Heart left ventricle (tissue), 16 donors: ENCODE data around the gene NCK2. TPM values are rescaled to one million over a fixed set of nuclear protein-coding genes. Genes with fewer than 3 reads are reported as not detected.
A peak's percentile ranks its signal among the peaks of the same experiment; 100 is the strongest.

Experiments used
- ATAC-seq, 4 donors: fragments of 200-7000 bp; cut with Tn5 transposase; one replicate each; pipeline ENCODE4 v1.9.1; 2020 to 2022; ENCODE audit warnings: moderate library complexity in 4 of 4, mild to moderate bottlenecking in 3 of 4, moderate number of reproducible peaks in 1 of 4
- DNase-seq, 5 donors: peaks; one replicate each; pipeline ENCODE4 v3.0.0-alpha.2; 2020
- H3K27ac ChIP-seq, 12 donors: fragments of 200-600 bp; sonication (generic) in 4 of 12; one replicate each; pipeline versions ENCODE4 v1.5.0 to v1.8.0; 2016 to 2022; ENCODE audit warnings: mild to moderate bottlenecking in 2 of 12
- H3K27me3 ChIP-seq, 9 donors: fragments of 200-600 bp; sonication (generic) in 2 of 9; one replicate each; pipeline versions ENCODE4 v1.5.1 to v1.8.0; 2016 to 2022; ENCODE audit warnings: mild to moderate bottlenecking in 3 of 9
- H3K36me3 ChIP-seq, 9 donors: fragments of 200-600 bp; sonication (generic) in 2 of 9; one replicate each; pipeline versions ENCODE4 v1.5.0 to v1.8.0; 2018 to 2022; ENCODE audit warnings: mild to moderate bottlenecking in 2 of 9
- H3K4me1 ChIP-seq, 12 donors: fragments of 200-600 bp; sonication (generic) in 4 of 12; one replicate each; pipeline versions ENCODE4 v1.5.0 to v1.8.0; 2016 to 2022; ENCODE audit warnings: mild to moderate bottlenecking in 3 of 12
- H3K4me3 ChIP-seq, 12 donors: fragments of 200-600 bp; sonication (generic) in 4 of 12; one replicate each; pipeline versions ENCODE4 v1.5.0 to v1.8.0; 2017 to 2022; ENCODE audit warnings: mild to moderate bottlenecking in 9 of 12, moderate library complexity in 4 of 12
- H3K9me3 ChIP-seq, 12 donors: fragments of 200-600 bp; sonication (generic) in 4 of 12; one replicate each; pipeline versions ENCODE4 v1.5.0 to v1.8.0; 2016 to 2022; ENCODE audit warnings: mild to moderate bottlenecking in 1 of 12
- POLR2A ChIP-seq, 2 donors: fragments of 450-650 bp; IDR thresholded peaks; one replicate each; pipeline ENCODE4 v1.6.1; 2017; ENCODE audit warnings: antibody characterized with exemption in 2 of 2, mild to moderate bottlenecking in 2 of 2, moderate library complexity in 2 of 2
- WGBS, 4 donors: extraction: QIAGEN DNeasy Blood & Tissue Kit in 2 of 4; methylation state at CpG; one replicate each; pipeline versions ENCODE4 v1.1.5 to v1.1.7; 2013 to 2018; 5-methylcytosine and 5-hydroxymethylcytosine counted together
- intact Hi-C, 10 donors: fragments of 100-400 bp; cut with DNase I; formaldehyde crosslinking; loops; one replicate each; pipeline versions ENCODE4 v1.11.1 to v1.14.2; 2022
- polyA plus RNA-seq, 2 donors: library from polyadenylated mRNA; stranded (reverse); fragments of 200-250 nt; gene quantifications; one replicate each; pipeline ENCODE4 v1.2.3, GENCODE V29; 2013
- total RNA-seq, 9 donors: library from RNA; depleted of rRNA in 2 of 9; stranded (reverse); fragments of >200 nt in 2 of 9; fragmentation: NEBNext Ultra II Directional in 3 of 9; extraction: Animal tissue kit (Norgen Biotek cat#: 25700) in 3 of 9; gene quantifications; one replicate each; pipeline versions ENCODE4 v1.1.0 to v1.2.4, GENCODE V29; 2016 to 2023
- TF ChIP-seq, protein P1 (sequence below), 12 donors: fragments of 200-600 bp; sonication (generic) in 4 of 12; IDR thresholded peaks; one replicate each; pipeline versions ENCODE4 v1.5.0 to v1.8.0; 2018 to 2022; ENCODE audit warnings: antibody characterized with exemption in 12 of 12, mild to moderate bottlenecking in 5 of 12
- donor health status: ischemic (EF 13 %, LVEDD 7.1; RV severe dilation, severe dysfunction).
- donor health status: healthy with polysubstance abuse.
- donor health status: DM: no; HTN: yes; CAD: no.
- donor health status: DM: no; HTN: no; CAD: no.
- donor health status: ischemic (EF 25% LVEDD 6.9; RV normal size, moderate dysfunction).
- donor health status: ischemic (EF 25% LVEDD 5.7; RV mildly dilated, moderate dysfunction).
- donor health status: healthy.
- donor health status: DM: yes; HTN: yes; CAD: no.
- donor health status: ischemic (EF 35%, LVEDD 5.7; RV mildly dilated, moderate dysfunction).
- donor health status: nonischemic (EF 11% LVEDD 7.7; RV severe dilation, severe dysfunction).
- donor health status: DM: yes; HTN: yes; CAD: no.
- donor health status: PGD.
- donor health status: ischemic (EF 29% LVEDD 5.4; RV normal size, mild dysfunction).
- donor health status: nonischemic (EF 23%, LVEDD 6.1; RV moderate dilation, normal function).

NCK2 gene
- total and polyA plus RNA-seq, 11 donors, result 22.6 to 54.2 (median 33.4) TPM

GRCh38 chr2:105869341-105869740 is 124.6 kb downstream of the NCK2 start:
- intact Hi-C loops, result no loop called here
- TF ChIP-seq, protein P1, sequence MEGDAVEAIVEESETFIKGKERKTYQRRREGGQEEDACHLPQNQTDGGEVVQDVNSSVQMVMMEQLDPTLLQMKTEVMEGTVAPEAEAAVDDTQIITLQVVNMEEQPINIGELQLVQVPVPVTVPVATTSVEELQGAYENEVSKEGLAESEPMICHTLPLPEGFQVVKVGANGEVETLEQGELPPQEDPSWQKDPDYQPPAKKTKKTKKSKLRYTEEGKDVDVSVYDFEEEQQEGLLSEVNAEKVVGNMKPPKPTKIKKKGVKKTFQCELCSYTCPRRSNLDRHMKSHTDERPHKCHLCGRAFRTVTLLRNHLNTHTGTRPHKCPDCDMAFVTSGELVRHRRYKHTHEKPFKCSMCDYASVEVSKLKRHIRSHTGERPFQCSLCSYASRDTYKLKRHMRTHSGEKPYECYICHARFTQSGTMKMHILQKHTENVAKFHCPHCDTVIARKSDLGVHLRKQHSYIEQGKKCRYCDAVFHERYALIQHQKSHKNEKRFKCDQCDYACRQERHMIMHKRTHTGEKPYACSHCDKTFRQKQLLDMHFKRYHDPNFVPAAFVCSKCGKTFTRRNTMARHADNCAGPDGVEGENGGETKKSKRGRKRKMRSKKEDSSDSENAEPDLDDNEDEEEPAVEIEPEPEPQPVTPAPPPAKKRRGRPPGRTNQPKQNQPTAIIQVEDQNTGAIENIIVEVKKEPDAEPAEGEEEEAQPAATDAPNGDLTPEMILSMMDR (IDR thresholded peaks at IDR 0.05), result no peak
- TF ChIP-seq POLR2A (IDR thresholded peaks at IDR 0.05), result no peak
- Histone ChIP-seq H3K27me3 (no peaks in the 10 kb centered on the region), H3K27ac (no peak overlapping the region), H3K4me1 (peaks cover 0 to 53% (median 22%) of the 10 kb centered on the region in 12 donors), H3K9me3 (no peaks in the 10 kb centered on the region), H3K4me3 (no peak overlapping the region), H3K36me3 (peaks cover 0 to 8% (median 0%) of the 10 kb centered on the region in 9 donors)
- ATAC-seq (no peak), DNase-seq (no peak)
- WGBS, 4 donors, result 91 to 94% (median 92%) methylated on average over 13 of the region's 13 CpGs

- 91 to 98% (median 97%) methylated on average over 4 of the region's 4 CpGs for WGBS, 4 donors
- Histone ChIP-seq H3K9me3 (no peaks in the 10 kb centered on the region), H3K27me3 (no peaks in the 10 kb centered on the region), H3K4me3 (no peak overlapping the region), H3K4me1 (peaks cover 0 to 54% (median 26%) of the 10 kb centered on the region in 12 donors), H3K27ac (no peak overlapping the region), H3K36me3 (peaks cover 0 to 8% (median 0%) of the 10 kb centered on the region in 9 donors)
- intact Hi-C loops, result loop anchor here in 1 of 10 donors (10.0 kb wide), 1 partner anchor 125 kb away; the partner anchor contains the start of gene NCK2
- ATAC-seq (no peak), DNase-seq (peak in 1 of 5 donors; percentile 51)
- TF ChIP-seq, protein P1 (IDR thresholded peaks at IDR 0.05), result no peak
- TF ChIP-seq POLR2A (IDR thresholded peaks at IDR 0.05), result no peak
These were observed 125.3 kb downstream of the NCK2 start for GRCh38 chr2:105870062-105870461.

DNA sequence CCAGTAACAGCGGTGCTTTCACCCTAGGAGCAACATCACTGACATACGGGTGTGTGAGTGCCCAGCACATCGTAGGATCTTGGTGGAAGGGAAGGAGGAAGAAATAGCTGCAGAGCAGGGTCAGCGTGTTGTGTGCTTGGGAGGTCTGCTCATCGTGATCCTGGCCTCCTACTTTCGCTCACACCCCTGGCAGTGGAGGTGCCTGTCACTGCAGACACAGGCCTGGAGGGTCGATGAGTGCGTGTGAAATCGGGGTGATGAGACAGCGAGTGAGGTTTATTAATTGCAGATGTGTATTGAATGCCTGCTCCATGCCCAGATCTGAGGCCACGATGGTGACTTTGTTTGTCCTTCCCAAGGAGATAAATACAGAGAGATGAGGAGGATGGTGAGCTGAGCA is 126.1 kb downstream of the NCK2 start:
- H3K9me3 ChIP-seq, result no peaks in the 10 kb centered on the region
- no peak overlapping the region for H3K4me3 ChIP-seq
- DNase-seq (no peak), ATAC-seq (no peak)
- TF ChIP-seq POLR2A (IDR thresholded peaks at IDR 0.05), result no peak
- TF ChIP-seq, protein P1 (IDR thresholded peaks at IDR 0.05), result no peak
- intact Hi-C loops, result loop anchor here in 1 of 10 donors (10.0 kb wide), 1 partner anchor 126 kb away; the partner anchor contains the start of gene NCK2
- WGBS, 4 donors, result 89 to 95% (median 91%) methylated on average over 11 of the region's 11 CpGs
- no peak overlapping the region for H3K27ac ChIP-seq
- H3K4me1 ChIP-seq, result peaks cover 0 to 55% (median 26%) of the 10 kb centered on the region in 12 donors
- no peaks in the 10 kb centered on the region for H3K27me3 ChIP-seq
- peaks cover 0 to 8% (median 0%) of the 10 kb centered on the region in 9 donors for H3K36me3 ChIP-seq

DNA sequence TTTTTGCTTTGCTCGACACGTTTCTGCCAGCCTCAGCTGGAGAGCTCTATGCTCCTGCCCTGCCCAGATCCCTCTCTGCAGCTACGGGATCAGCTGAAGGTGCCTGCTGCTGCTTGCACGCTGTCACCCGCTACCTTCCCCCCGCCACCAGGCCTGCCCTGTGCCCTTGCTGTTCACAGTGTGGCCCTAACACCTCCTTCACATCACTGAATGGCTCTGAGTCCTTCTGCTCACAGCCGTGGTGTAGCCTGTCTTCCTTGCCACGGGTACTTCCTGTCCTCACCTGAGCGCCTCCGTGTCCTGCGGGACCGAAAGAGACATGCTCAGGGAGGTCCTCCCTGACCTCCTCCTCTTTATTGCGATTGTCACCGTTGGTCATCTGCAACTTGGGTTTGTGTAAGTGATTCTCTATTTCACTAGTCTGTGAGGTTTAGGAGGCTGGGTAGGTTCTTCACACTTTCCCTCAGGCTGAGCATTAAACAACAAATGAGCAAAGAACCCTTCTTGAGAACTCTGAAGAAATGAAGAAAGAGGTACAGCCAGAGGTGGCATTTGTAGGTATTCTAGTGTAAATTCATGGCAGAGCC is 127.5 kb downstream of the NCK2 start:
- H3K4me1 ChIP-seq, result peaks cover 0 to 59% (median 19%) of the 10 kb centered on the region in 12 donors
- no peaks in the 10 kb centered on the region for H3K9me3 ChIP-seq
- intact Hi-C loops, result loop anchor here in 1 of 10 donors (10.0 kb wide), 1 partner anchor 127 kb away; the partner anchor contains the start of gene NCK2
- H3K27me3 ChIP-seq, result no peaks in the 10 kb centered on the region
- H3K27ac ChIP-seq, result peak overlapping the region in 1 of 12 donors; percentile 20
- H3K36me3 ChIP-seq, result peaks cover 0 to 10% (median 0%) of the 10 kb centered on the region in 9 donors
- no peak for DNase-seq
- TF ChIP-seq, protein P1 (IDR thresholded peaks at IDR 0.05), result no peak
- no peak for TF ChIP-seq POLR2A (IDR thresholded peaks at IDR 0.05)
- peak in 3 of 4 donors; percentile 23 to 38 (median 25) for ATAC-seq
- WGBS, 4 donors, result 87 to 90% (median 89%) methylated on average over 14 of the region's 14 CpGs
- no peak overlapping the region for H3K4me3 ChIP-seq
